ENCODE results near the gene DDX1. TPM values are rescaled to one million over a fixed set of nuclear protein-coding genes. Genes with fewer than 3 reads are reported as not detected.

DDX1 gene
- total and polyA plus RNA-seq, 2 donors (not counting 1 experiment from before 2014, with no cell fraction given): 54.3 to 176 TPM

DNA sequence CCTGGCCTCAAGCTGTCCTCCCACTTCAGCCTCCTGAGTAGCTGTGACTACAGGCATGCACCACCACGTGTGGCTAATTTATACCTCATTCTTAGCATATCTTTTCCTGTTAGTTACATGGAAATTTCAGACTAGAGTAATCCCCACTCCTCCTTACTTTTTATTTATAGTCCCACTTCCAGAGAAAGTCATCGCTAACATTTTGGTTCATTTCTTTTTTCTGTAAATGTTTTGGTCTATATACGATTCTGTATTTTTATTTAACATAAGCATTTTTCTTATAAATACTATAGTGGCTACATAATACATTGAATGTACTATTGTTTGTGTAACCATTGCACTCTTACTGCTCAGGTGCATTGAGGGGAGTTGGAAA lies 42.3 kb downstream of the DDX1 start:
- Histone ChIP-seq H3K9ac (ENCODE audit: insufficient read depth, low read length) (no peak overlapping the region), H3K4me3 (replicated peaks in 1 of 4; ENCODE audit: control extremely low read depth in 1 of 4, insufficient read depth in 1 of 4, low read depth in 3 of 4, low read length in 4 of 4) (no peak overlapping the region), H3K27me3 (ENCODE audit: control insufficient read depth, insufficient read depth, low read length) (no peaks in the 10 kb centered on the region), H3K79me2 (ENCODE audit: control insufficient read depth, insufficient read depth, low read length) (no peaks in the 10 kb centered on the region), H3K4me2 (ENCODE audit: extremely low read depth, insufficient read depth, low read length) (no peak overlapping the region), H3K27ac (ENCODE audit: insufficient read depth, low read length) (no peak overlapping the region), H3K36me3 (ENCODE audit: control insufficient read depth, insufficient read depth, low read length) (peaks cover 5% of the 10 kb centered on the region), H2AFZ (ENCODE audit: low read length) (no peak overlapping the region), H3K4me1 (ENCODE audit: control insufficient read depth, extremely low read depth, insufficient read depth, low read length) (peaks cover 4% of the 10 kb centered on the region), H3K9me3 (ENCODE audit: control insufficient read depth, insufficient read depth, low read depth, low read length) (no peaks in the 10 kb centered on the region), H4K20me1 (ENCODE audit: control insufficient read depth, extremely low read depth, insufficient read depth, low read length) (no peaks in the 10 kb centered on the region)
- no peak for TF ChIP-seq EZH2 (IDR thresholded peaks at IDR 0.05; ENCODE audit: low read length, missing control alignments)
- TF ChIP-seq, protein P1, sequence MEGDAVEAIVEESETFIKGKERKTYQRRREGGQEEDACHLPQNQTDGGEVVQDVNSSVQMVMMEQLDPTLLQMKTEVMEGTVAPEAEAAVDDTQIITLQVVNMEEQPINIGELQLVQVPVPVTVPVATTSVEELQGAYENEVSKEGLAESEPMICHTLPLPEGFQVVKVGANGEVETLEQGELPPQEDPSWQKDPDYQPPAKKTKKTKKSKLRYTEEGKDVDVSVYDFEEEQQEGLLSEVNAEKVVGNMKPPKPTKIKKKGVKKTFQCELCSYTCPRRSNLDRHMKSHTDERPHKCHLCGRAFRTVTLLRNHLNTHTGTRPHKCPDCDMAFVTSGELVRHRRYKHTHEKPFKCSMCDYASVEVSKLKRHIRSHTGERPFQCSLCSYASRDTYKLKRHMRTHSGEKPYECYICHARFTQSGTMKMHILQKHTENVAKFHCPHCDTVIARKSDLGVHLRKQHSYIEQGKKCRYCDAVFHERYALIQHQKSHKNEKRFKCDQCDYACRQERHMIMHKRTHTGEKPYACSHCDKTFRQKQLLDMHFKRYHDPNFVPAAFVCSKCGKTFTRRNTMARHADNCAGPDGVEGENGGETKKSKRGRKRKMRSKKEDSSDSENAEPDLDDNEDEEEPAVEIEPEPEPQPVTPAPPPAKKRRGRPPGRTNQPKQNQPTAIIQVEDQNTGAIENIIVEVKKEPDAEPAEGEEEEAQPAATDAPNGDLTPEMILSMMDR (conservative IDR thresholded peaks at IDR 0.05 in 1 of 2, IDR thresholded peaks at IDR 0.05 in 1 of 2; ENCODE audit: low read depth in 1 of 2, low read length in 2 of 2): no peak
- no peak for DNase-seq (ENCODE audit: low read depth in 2 of 2)

DNA sequence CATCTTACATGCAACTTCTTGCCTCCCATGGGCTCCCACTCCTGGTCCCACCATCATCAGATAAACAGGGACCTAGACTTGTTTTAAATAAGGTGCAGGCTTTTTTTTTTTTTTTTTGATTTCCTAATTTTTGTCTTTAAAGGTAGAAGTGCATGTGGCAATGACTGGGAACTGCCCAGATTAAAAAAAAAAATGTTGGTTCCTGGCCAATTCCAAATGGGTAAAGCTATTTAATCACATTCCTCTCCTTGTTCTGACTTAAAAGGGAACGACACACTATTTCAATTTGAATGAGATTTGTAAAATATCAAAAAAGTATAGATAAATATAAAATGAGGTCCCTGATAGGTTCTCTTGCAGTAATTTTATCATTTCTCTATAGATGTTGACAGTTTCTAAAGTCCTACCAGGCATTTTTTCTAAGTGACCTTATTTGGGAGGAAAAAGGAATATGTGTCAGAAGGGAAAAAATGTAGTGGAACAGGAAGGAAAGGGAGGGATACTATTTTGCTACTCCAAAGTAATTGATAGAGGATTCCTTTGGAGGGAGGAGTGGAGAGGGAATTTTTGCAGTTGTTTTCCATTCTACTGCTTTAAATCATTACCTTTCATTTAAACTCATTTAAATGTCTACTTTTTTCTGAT lies 43.3 kb downstream of the DDX1 start:
- Histone ChIP-seq H3K4me3 (replicated peaks in 1 of 4; ENCODE audit: control extremely low read depth in 1 of 4, insufficient read depth in 1 of 4, low read depth in 3 of 4, low read length in 4 of 4) (no peak overlapping the region), H3K4me2 (ENCODE audit: extremely low read depth, insufficient read depth, low read length) (no peak overlapping the region), H3K36me3 (ENCODE audit: control insufficient read depth, insufficient read depth, low read length) (peaks cover 3% of the 10 kb centered on the region), H3K4me1 (ENCODE audit: control insufficient read depth, extremely low read depth, insufficient read depth, low read length) (peaks cover 4% of the 10 kb centered on the region), H3K9me3 (ENCODE audit: control insufficient read depth, insufficient read depth, low read depth, low read length) (no peaks in the 10 kb centered on the region), H2AFZ (ENCODE audit: low read length) (no peak overlapping the region), H3K9ac (ENCODE audit: insufficient read depth, low read length) (no peak overlapping the region), H4K20me1 (ENCODE audit: control insufficient read depth, extremely low read depth, insufficient read depth, low read length) (no peaks in the 10 kb centered on the region), H3K79me2 (ENCODE audit: control insufficient read depth, insufficient read depth, low read length) (no peaks in the 10 kb centered on the region), H3K27ac (ENCODE audit: insufficient read depth, low read length) (no peak overlapping the region), H3K27me3 (ENCODE audit: control insufficient read depth, insufficient read depth, low read length) (no peaks in the 10 kb centered on the region)
- TF ChIP-seq, protein P1 (conservative IDR thresholded peaks at IDR 0.05 in 1 of 2, IDR thresholded peaks at IDR 0.05 in 1 of 2; ENCODE audit: low read depth in 1 of 2, low read length in 2 of 2): no peak
- no peak for TF ChIP-seq EZH2 (IDR thresholded peaks at IDR 0.05; ENCODE audit: low read length, missing control alignments)
- DNase-seq (ENCODE audit: low read depth in 2 of 2): peak in 1 of 2 donors; percentile 56

DNA sequence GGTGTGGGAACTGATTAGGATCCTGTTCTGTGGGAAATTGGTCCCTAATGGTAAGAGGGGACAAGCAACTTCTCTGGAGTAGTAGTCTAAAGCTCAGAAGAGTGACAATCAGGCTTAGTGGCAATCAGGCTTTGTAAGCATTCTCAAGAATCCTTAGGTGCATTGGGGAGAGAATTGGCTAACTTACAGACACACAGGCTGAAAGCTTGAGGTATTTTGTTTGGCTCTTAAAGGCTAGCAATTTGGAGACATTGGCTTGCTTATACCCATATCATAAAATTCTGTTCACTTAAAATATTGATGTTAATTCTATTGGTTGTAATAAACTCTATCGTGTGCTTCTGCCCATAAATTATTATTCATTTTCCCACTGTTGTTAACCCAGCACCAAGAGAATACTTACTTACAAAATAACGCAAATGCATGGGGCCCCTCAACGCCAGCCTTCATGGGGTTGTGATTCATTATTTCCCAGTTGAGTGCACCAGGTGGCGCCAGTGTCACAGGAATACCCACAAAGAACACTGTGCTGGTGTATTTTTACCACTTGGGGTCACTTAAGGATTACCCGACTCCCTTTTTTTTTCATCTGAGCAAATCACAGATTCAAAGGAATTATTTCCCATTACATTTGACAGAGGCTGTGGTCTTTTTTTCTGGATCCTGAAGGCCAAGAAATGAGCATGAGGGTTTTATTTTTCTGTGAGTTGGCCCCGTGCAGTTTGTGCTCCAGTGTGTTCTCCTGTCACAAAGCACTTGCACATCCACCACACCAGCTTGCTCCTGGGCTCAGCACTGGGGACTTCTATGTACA lies 45.5 kb downstream of the DDX1 start:
- H3K4me3 ChIP-seq (replicated peaks in 1 of 4; ENCODE audit: control extremely low read depth in 1 of 4, insufficient read depth in 1 of 4, low read depth in 3 of 4, low read length in 4 of 4): no peak overlapping the region
- peaks cover 3% of the 10 kb centered on the region for H3K36me3 ChIP-seq (ENCODE audit: control insufficient read depth, insufficient read depth, low read length)
- no peak overlapping the region for H3K9ac ChIP-seq (ENCODE audit: insufficient read depth, low read length)
- no peak overlapping the region for H3K4me2 ChIP-seq (ENCODE audit: extremely low read depth, insufficient read depth, low read length)
- H4K20me1 ChIP-seq (ENCODE audit: control insufficient read depth, extremely low read depth, insufficient read depth, low read length): no peaks in the 10 kb centered on the region
- H3K9me3 ChIP-seq (ENCODE audit: control insufficient read depth, insufficient read depth, low read depth, low read length): no peaks in the 10 kb centered on the region
- peak overlapping the region; percentile 8 for H3K27ac ChIP-seq (ENCODE audit: insufficient read depth, low read length)
- no peaks in the 10 kb centered on the region for H3K79me2 ChIP-seq (ENCODE audit: control insufficient read depth, insufficient read depth, low read length)
- no peak overlapping the region for H2AFZ ChIP-seq (ENCODE audit: low read length)
- TF ChIP-seq, protein P1 (conservative IDR thresholded peaks at IDR 0.05 in 1 of 2, IDR thresholded peaks at IDR 0.05 in 1 of 2; ENCODE audit: low read depth in 1 of 2, low read length in 2 of 2): peak; percentile 80 to 91
- no peak for TF ChIP-seq EZH2 (IDR thresholded peaks at IDR 0.05; ENCODE audit: low read length, missing control alignments)
- H3K4me1 ChIP-seq (ENCODE audit: control insufficient read depth, extremely low read depth, insufficient read depth, low read length): peaks cover 4% of the 10 kb centered on the region
- DNase-seq (ENCODE audit: low read depth in 2 of 2): peak; percentile 57 to 74
- no peaks in the 10 kb centered on the region for H3K27me3 ChIP-seq (ENCODE audit: control insufficient read depth, insufficient read depth, low read length)
